GM19238 (cell line): Measurements from ENCODE around the gene BIVM.
A peak's percentile ranks its signal among the peaks of the same experiment; 100 is the strongest.

ENCODE experiments used
- DNase-seq: peaks from one replicate; pipeline ENCODE4 v3.0.0; 2011; ENCODE audit warnings: low spot score; ENCODE audit not compliant: insufficient read length

The BIVM gene

GRCh38 chr13:102839462-102839861 lies 40.5 kb downstream of the BIVM start:
- DNase-seq: no peak

GRCh38 chr13:102845289-102845629 lies 46.3 kb downstream of the BIVM start:
- no peak for DNase-seq

GRCh38 chr13:102845630-102846260 lies 46.8 kb downstream of the BIVM start, which contains the start of gene ERCC5:
TSS of gene ERCC5 (plus strand) at chr13:102846032. CDS start at chr13:102846267, 235 bp downstream.
- peak; percentile 37 for DNase-seq

- no peak for DNase-seq
These were observed 47.5 kb downstream of the BIVM start for GRCh38 chr13:102846261-102847015.

GRCh38 chr13:102847272-102848234 lies 48.6 kb downstream of the BIVM start:
- no peak for DNase-seq

- no peak for DNase-seq
These were observed 50.0 kb downstream of the BIVM start for GRCh38 chr13:102848956-102849355.

- DNase-seq: no peak
These were observed 53.6 kb downstream of the BIVM start for GRCh38 chr13:102852556-102852955.

- DNase-seq: no peak
These were observed 55.8 kb downstream of the BIVM start for GRCh38 chr13:102854675-102855074.

GRCh38 chr13:102856557-102856956 lies 57.6 kb downstream of the BIVM start:
- DNase-seq: no peak

- no peak for DNase-seq
These were observed 63.8 kb downstream of the BIVM start for GRCh38 chr13:102862624-102863210.

- no peak for DNase-seq
These were observed 64.7 kb downstream of the BIVM start for GRCh38 chr13:102863590-102863989.

- no peak for DNase-seq
These were observed 69.5 kb downstream of the BIVM start for GRCh38 chr13:102868366-102868936.

- DNase-seq: no peak
These were observed 71.2 kb downstream of the BIVM start for GRCh38 chr13:102869948-102870676.

- DNase-seq: peak; percentile 50
These were observed 71.9 kb downstream of the BIVM start for GRCh38 chr13:102870677-102871415.

- no peak for DNase-seq
These were observed 73.2 kb downstream of the BIVM start for GRCh38 chr13:102872131-102872530.

- no peak for DNase-seq
These were observed 73.6 kb downstream of the BIVM start for GRCh38 chr13:102872531-102872930.

- no peak for DNase-seq
These were observed 74.7 kb downstream of the BIVM start for GRCh38 chr13:102873653-102874052.

- DNase-seq: no peak
These were observed 76.3 kb downstream of the BIVM start for GRCh38 chr13:102875256-102875655.

- DNase-seq: no peak
These were observed 78.4 kb downstream of the BIVM start for GRCh38 chr13:102877303-102877702.

GRCh38 chr13:102878481-102878880 lies 79.6 kb downstream of the BIVM start:
- DNase-seq: no peak
